Endothelial cell of umbilical vein (primary cell): ENCODE data around the gene PCDH9. TPM values are rescaled to one million over a fixed set of nuclear protein-coding genes. Genes with fewer than 3 reads are reported as not detected.

ENCODE experiments used
- BruUV-seq: library from RNA; stranded (reverse); fragments of 400-500 nt; replicated peaks from 2 replicates; lab custom pipeline; 2021; lab: Mats Ljungman, UMichigan
- CTCF ChIA-PET: fragments of 300-600, 350-600 bp; sonication (Branson Sonifier 250); formaldehyde crosslinking; loops from one replicate; lab custom pipeline; 2021; ENCODE audit warnings: antibody characterized with exemption, inconsistent platforms; lab: Charles Lee
- POLR2A ChIA-PET: fragments of 300-600, 350-600 bp; sonication (Branson Sonifier 250); formaldehyde crosslinking; loops from one replicate; lab custom pipeline; 2021; ENCODE audit warnings: antibody characterized with exemption, inconsistent platforms; lab: Charles Lee
- DNase-seq: peaks from one replicate; pipeline ENCODE4 v3.0.0-alpha.2; 2011; ENCODE audit warnings: low read depth, low spot score
- FAIRE-seq: peaks from 2 replicates; lab custom pipeline; 2011; peaks lifted over from hg19 to GRCh38; lab: Jason Lieb, UNC
- H2AFZ ChIP-seq: 2 replicates; pipeline ENCODE4 v1.6.0; 2012; ENCODE audit warnings: low read depth, low read length, control low read depth, inconsistent platforms
- H3K27ac ChIP-seq: 2 replicates; pipeline ENCODE4 v1.5.1; 2011; ENCODE audit warnings: low read depth, mild to moderate bottlenecking, control low read depth, low read length, moderate library complexity; ENCODE audit not compliant: insufficient read depth
- H3K27me3 ChIP-seq, 2 experiments: 2 replicates each; pipeline versions ENCODE4 v1.6.0 to v1.6.1; 2011; ENCODE audit warnings: low read length in 2 of 2, mixed read lengths in 1 of 2; ENCODE audit not compliant: control insufficient read depth in 2 of 2, insufficient read depth in 2 of 2
- H3K36me3 ChIP-seq, 2 experiments: 2 replicates in 1 of 2; 3 replicates in 1 of 2; pipeline ENCODE4 v1.5.1; 2011; ENCODE audit warnings: low read length in 2 of 2, mild to moderate bottlenecking in 1 of 2, moderate library complexity in 1 of 2; ENCODE audit not compliant: control insufficient read depth in 2 of 2, insufficient read depth in 2 of 2; ENCODE audit errors: extremely low read depth in 1 of 2
- H3K4me1 ChIP-seq: 3 replicates; pipeline ENCODE4 v1.5.1; 2011; ENCODE audit warnings: mild to moderate bottlenecking, low read length; ENCODE audit not compliant: control insufficient read depth, insufficient read depth; ENCODE audit errors: extremely low read depth
- H3K4me2 ChIP-seq: 2 replicates; pipeline ENCODE4 v1.6.1; 2011; ENCODE audit warnings: low read length, control low read depth, mixed read lengths; ENCODE audit not compliant: insufficient read depth
- H3K4me3 ChIP-seq, 3 experiments: fragments of 200-600 bp in 1 of 3; sonication (generic), shearing (Covaris generic) in 1 of 3; replicated peaks in 1 of 3; 2 replicates each; pipeline ENCODE4 v1.5.1; 2011 to 2016; ENCODE audit warnings: control low read depth in 3 of 3, low read length in 3 of 3, mild to moderate bottlenecking in 2 of 3, inconsistent platforms in 1 of 3, low read depth in 1 of 3, moderate library complexity in 1 of 3; ENCODE audit not compliant: insufficient read depth in 1 of 3
- H3K79me2 ChIP-seq: 2 replicates; pipeline ENCODE4 v1.6.0; 2012; ENCODE audit warnings: low read length, inconsistent platforms; ENCODE audit not compliant: control insufficient read depth, insufficient read depth
- H3K9ac ChIP-seq: replicated peaks from 2 replicates; pipeline ENCODE3; 2011; ENCODE audit warnings: low read length, control low read depth; ENCODE audit not compliant: insufficient read depth; ENCODE audit errors: extremely low read depth
- H3K9me1 ChIP-seq: replicated peaks from 3 replicates; pipeline ENCODE4 v1.6.0; 2011; ENCODE audit warnings: mild to moderate bottlenecking, low read length; ENCODE audit not compliant: control insufficient read depth, insufficient read depth; ENCODE audit errors: extremely low read depth
- H3K9me3 ChIP-seq: replicated peaks from 2 replicates; pipeline ENCODE4 v1.5.1; 2012; ENCODE audit warnings: low read length, inconsistent platforms; ENCODE audit not compliant: control insufficient read depth, insufficient read depth
- H4K20me1 ChIP-seq: replicated peaks from 2 replicates; pipeline ENCODE3; 2011; ENCODE audit warnings: mild to moderate bottlenecking, low read length; ENCODE audit not compliant: control insufficient read depth, insufficient read depth; ENCODE audit errors: extremely low read depth
- EZH2 ChIP-seq: IDR thresholded peaks from 2 replicates; pipeline ENCODE4 v1.6.1; 2012; ENCODE audit warnings: borderline replicate concordance, low read depth, mild to moderate bottlenecking, moderate library complexity, low read length, inconsistent platforms; ENCODE audit not compliant: severe bottlenecking
- FOS ChIP-seq: IDR thresholded peaks from 2 replicates; pipeline ENCODE4 v1.6.1; 2011; ENCODE audit warnings: mild to moderate bottlenecking, low read length, moderate library complexity, borderline replicate concordance; ENCODE audit not compliant: insufficient read depth
- GATA2 ChIP-seq: IDR thresholded peaks from 2 replicates; pipeline ENCODE4 v1.7.0; 2011; ENCODE audit warnings: low read depth, mild to moderate bottlenecking, moderate library complexity, mixed read lengths, low read length; ENCODE audit not compliant: insufficient read length, insufficient read depth
- JUN ChIP-seq: IDR thresholded peaks from 2 replicates; pipeline ENCODE4 v1.6.1; 2011; ENCODE audit warnings: borderline replicate concordance, low read depth; ENCODE audit not compliant: insufficient read length, insufficient read depth
- MYC ChIP-seq: IDR thresholded peaks from one replicate; pipeline ENCODE4 v1.6.1; 2011; ENCODE audit warnings: mild to moderate bottlenecking, low read depth, low read length
- POLR2A ChIP-seq: IDR thresholded peaks from 2 replicates; pipeline ENCODE4 v1.6.1; 2012; ENCODE audit warnings: low read depth, mild to moderate bottlenecking, control low read depth, low read length
- POLR2AphosphoS5 ChIP-seq: IDR thresholded peaks from 2 replicates; pipeline ENCODE4 v1.6.1; 2012; ENCODE audit warnings: low read depth, mild to moderate bottlenecking, control low read depth, low read length, moderate library complexity; ENCODE audit not compliant: insufficient read depth
- dilution Hi-C: fragments of 300-500 bp; cut with MboI; formaldehyde crosslinking; loops from one replicate; pipeline ENCODE4 v1.15.0; 2019; ENCODE audit warnings: low sequenced_read_pairs; ENCODE audit not compliant: extremely low pct_ligation_motif_present
- intact Hi-C: fragments of 100-400 bp; cut with micrococcal nuclease; formaldehyde crosslinking; loops from one replicate; pipeline ENCODE4 v1.10.0; 2022
- polyA plus RNA-seq, 4 experiments: library from polyadenylated mRNA; depleted of rRNA in 3 of 4; stranded (reverse) in 3 of 4; unstranded in 1 of 4; fragments of >200 nt; gene quantifications; 2 replicates each; pipeline versions ENCODE4 v1.2.1 to v1.2.3, GENCODE V29; 2011 to 2012; ENCODE audit warnings: missing spikeins in 1 of 4
- total RNA-seq: library from RNA; stranded (reverse); gene quantifications from 2 replicates; pipeline ENCODE4 v1.2.3, GENCODE V29; 2021
- TF ChIP-seq, protein P1 (sequence below), 2 donors: IDR thresholded peaks; 1 replicate in 1 of 2; 2 replicates in 1 of 2; pipeline ENCODE4 v1.5.1; 2011; ENCODE audit warnings: low read length in 2 of 2, mild to moderate bottlenecking in 2 of 2, moderate library complexity in 2 of 2, control low read depth in 1 of 2, inconsistent platforms in 1 of 2, low read depth in 1 of 2; ENCODE audit not compliant: insufficient read depth in 1 of 2; ENCODE audit errors: extremely low read depth in 1 of 2
- TF ChIP-seq, protein P2 (sequence below): IDR thresholded peaks from 2 replicates; pipeline ENCODE4 v1.6.1; 2011; ENCODE audit not compliant: insufficient read depth, insufficient read length

PCDH9 gene
- total and polyA plus RNA-seq, 2 donors (not counting 3 experiments of a cell fraction or from before 2014, with no cell fraction given) = 1.1 to 5.2 TPM

GRCh38 chr13:67033170-67033569, 197.0 kb downstream of the PCDH9 start:
- dilution Hi-C loops = no loop called here
- POLR2A ChIA-PET = no interaction called here

More at GRCh38 chr13:67033170-67033569, 197.0 kb downstream of the PCDH9 start:
- Histone ChIP-seq H2AFZ (no peak overlapping the region), H3K27ac (no peak overlapping the region), H3K4me3 (no peak overlapping the region), H4K20me1 (no peaks in the 10 kb centered on the region), H3K27me3 (no peaks in the 10 kb centered on the region), H3K9me3 (no peaks in the 10 kb centered on the region), H3K9me1 (no peaks in the 10 kb centered on the region), H3K4me2 (no peak overlapping the region), H3K79me2 (no peaks in the 10 kb centered on the region), H3K36me3 (no peaks in the 10 kb centered on the region), H3K4me1 (no peaks in the 10 kb centered on the region), H3K9ac (no peak overlapping the region)
- TF ChIP-seq EZH2 (no peak), GATA2 (no peak), MYC (no peak), POLR2AphosphoS5 (no peak), JUN (no peak), POLR2A (no peak), FOS (no peak)
- TF ChIP-seq, protein P1, sequence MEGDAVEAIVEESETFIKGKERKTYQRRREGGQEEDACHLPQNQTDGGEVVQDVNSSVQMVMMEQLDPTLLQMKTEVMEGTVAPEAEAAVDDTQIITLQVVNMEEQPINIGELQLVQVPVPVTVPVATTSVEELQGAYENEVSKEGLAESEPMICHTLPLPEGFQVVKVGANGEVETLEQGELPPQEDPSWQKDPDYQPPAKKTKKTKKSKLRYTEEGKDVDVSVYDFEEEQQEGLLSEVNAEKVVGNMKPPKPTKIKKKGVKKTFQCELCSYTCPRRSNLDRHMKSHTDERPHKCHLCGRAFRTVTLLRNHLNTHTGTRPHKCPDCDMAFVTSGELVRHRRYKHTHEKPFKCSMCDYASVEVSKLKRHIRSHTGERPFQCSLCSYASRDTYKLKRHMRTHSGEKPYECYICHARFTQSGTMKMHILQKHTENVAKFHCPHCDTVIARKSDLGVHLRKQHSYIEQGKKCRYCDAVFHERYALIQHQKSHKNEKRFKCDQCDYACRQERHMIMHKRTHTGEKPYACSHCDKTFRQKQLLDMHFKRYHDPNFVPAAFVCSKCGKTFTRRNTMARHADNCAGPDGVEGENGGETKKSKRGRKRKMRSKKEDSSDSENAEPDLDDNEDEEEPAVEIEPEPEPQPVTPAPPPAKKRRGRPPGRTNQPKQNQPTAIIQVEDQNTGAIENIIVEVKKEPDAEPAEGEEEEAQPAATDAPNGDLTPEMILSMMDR (IDR thresholded peaks at IDR 0.05; ENCODE audit: extremely low read depth in 1 of 2, insufficient read depth in 1 of 2, low read depth in 1 of 2, low read length in 2 of 2) = no peak
- TF ChIP-seq, protein P2, sequence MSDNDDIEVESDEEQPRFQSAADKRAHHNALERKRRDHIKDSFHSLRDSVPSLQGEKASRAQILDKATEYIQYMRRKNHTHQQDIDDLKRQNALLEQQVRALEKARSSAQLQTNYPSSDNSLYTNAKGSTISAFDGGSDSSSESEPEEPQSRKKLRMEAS = no peak
- CTCF ChIA-PET = interaction anchor here (0.6 kb wide), 1 partner anchor 39 kb away, joined by 3 read pairs; no protein-coding TSS in a partner anchor
- no peak for DNase-seq
- intact Hi-C loops = no loop called here
- BruUV-seq = no TSS peak
- FAIRE-seq = no peak
